ENCODE measurements around the gene USH1G. TPM values are rescaled to one million over a fixed set of nuclear protein-coding genes. Genes with fewer than 3 reads are reported as not detected.

USH1G gene
- polyA plus RNA-seq, 1 donor from 2014 or later, result not detected

- Histone ChIP-seq H3K79me2 (replicated peaks; ENCODE audit: insufficient read depth, low read length) (no peaks in the 10 kb centered on the region), H3F3A (ENCODE audit: insufficient read depth, low read length, poor library complexity, severe bottlenecking) (no peaks in the 10 kb centered on the region), H3K9me3 (ENCODE audit: low read length) (no peaks in the 10 kb centered on the region), H3K27me3 (ENCODE audit: insufficient read depth, low read depth, low read length) (no peaks in the 10 kb centered on the region), H3K27ac (ENCODE audit: low read length) (no peak overlapping the region), H3K4me2 (ENCODE audit: low read length) (no peak overlapping the region), H3K4me3 (ENCODE audit: low read length) (no peak overlapping the region), H3K9me2 (ENCODE audit: insufficient read depth, low read length) (no peaks in the 10 kb centered on the region), H4K20me1 (ENCODE audit: insufficient read depth) (no peaks in the 10 kb centered on the region), H2AFZ (ENCODE audit: low read depth, low read length) (no peak overlapping the region), H3K9ac (ENCODE audit: low read length) (no peak overlapping the region), H3K36me3 (ENCODE audit: insufficient read depth, low read length) (no peaks in the 10 kb centered on the region)
- no peak for TF ChIP-seq CTCF (IDR thresholded peaks at IDR 0.05; ENCODE audit: poor library complexity, severe bottlenecking)
- no peak for TF ChIP-seq RAD21 (conservative IDR thresholded peaks at IDR 0.05)
- no peak for TF ChIP-seq REST (IDR thresholded peaks at IDR 0.05; ENCODE audit: borderline replicate concordance)
- TF ChIP-seq EP300 (conservative IDR thresholded peaks at IDR 0.05; ENCODE audit: poor library complexity, severe bottlenecking), result no peak
- TF ChIP-seq EZH2 (IDR thresholded peaks at IDR 0.05; ENCODE audit: borderline replicate concordance, insufficient read depth, low read length, poor library complexity, severe bottlenecking), result no peak
- no peak for TF ChIP-seq SMC3 (conservative IDR thresholded peaks at IDR 0.05; ENCODE audit: poor library complexity)
- no peak for TF ChIP-seq POLR2AphosphoS5 (IDR thresholded peaks at IDR 0.05)
- no peak for TF ChIP-seq MXI1 (conservative IDR thresholded peaks at IDR 0.05; ENCODE audit: poor library complexity, severe bottlenecking)
- TF ChIP-seq TAF1 (IDR thresholded peaks at IDR 0.05; ENCODE audit: low read depth), result no peak
Measured at GRCh38 chr17:74875155-74875976, 47.7 kb downstream of the USH1G start.

GRCh38 chr17:74874615-74875037, 48.4 kb downstream of the USH1G start:
- H3K9me3 ChIP-seq (ENCODE audit: low read length), result no peaks in the 10 kb centered on the region

More at GRCh38 chr17:74874615-74875037, 48.4 kb downstream of the USH1G start:
- Histone ChIP-seq H4K20me1 (ENCODE audit: insufficient read depth) (no peaks in the 10 kb centered on the region), H3K9ac (ENCODE audit: low read length) (no peak overlapping the region), H3K4me2 (ENCODE audit: low read length) (no peak overlapping the region), H3F3A (ENCODE audit: insufficient read depth, low read length, poor library complexity, severe bottlenecking) (no peaks in the 10 kb centered on the region), H3K4me3 (ENCODE audit: low read length) (no peak overlapping the region), H2AFZ (ENCODE audit: low read depth, low read length) (no peak overlapping the region), H3K27ac (ENCODE audit: low read length) (no peak overlapping the region), H3K27me3 (ENCODE audit: insufficient read depth, low read depth, low read length) (no peaks in the 10 kb centered on the region), H3K79me2 (replicated peaks; ENCODE audit: insufficient read depth, low read length) (no peaks in the 10 kb centered on the region), H3K9me2 (ENCODE audit: insufficient read depth, low read length) (no peaks in the 10 kb centered on the region), H3K36me3 (ENCODE audit: insufficient read depth, low read length) (no peaks in the 10 kb centered on the region)
- no peak for TF ChIP-seq CTCF (IDR thresholded peaks at IDR 0.05; ENCODE audit: poor library complexity, severe bottlenecking)
- no peak for TF ChIP-seq SMC3 (conservative IDR thresholded peaks at IDR 0.05; ENCODE audit: poor library complexity)
- TF ChIP-seq REST (IDR thresholded peaks at IDR 0.05; ENCODE audit: borderline replicate concordance), result no peak
- TF ChIP-seq RAD21 (conservative IDR thresholded peaks at IDR 0.05), result no peak
- no peak for TF ChIP-seq EZH2 (IDR thresholded peaks at IDR 0.05; ENCODE audit: borderline replicate concordance, insufficient read depth, low read length, poor library complexity, severe bottlenecking)
- TF ChIP-seq POLR2AphosphoS5 (IDR thresholded peaks at IDR 0.05), result no peak

All from neural cell (in vitro differentiated cells).